Trophoblast cell (in vitro differentiated cells and primary cell): ENCODE measurements around the gene FAM229A.
A peak's percentile ranks its signal among the peaks of the same experiment; 100 is the strongest.

Source experiments
- DNase-seq, 2 donors: peaks; one replicate each; pipeline ENCODE4 v3.0.0-alpha.2; 2016
- H2AFZ ChIP-seq: 2 replicates; pipeline ENCODE4 v1.6.1; 2013; ENCODE audit warnings: low read length, moderate library complexity, mild to moderate bottlenecking; ENCODE audit not compliant: insufficient read depth, poor library complexity
- H2AK5ac ChIP-seq: 2 replicates; pipeline ENCODE4 v1.6.1; 2013; ENCODE audit warnings: mild to moderate bottlenecking, low read length
- H2BK120ac ChIP-seq: 2 replicates; pipeline ENCODE4 v1.6.1; 2013; ENCODE audit warnings: low read length, mild to moderate bottlenecking, moderate library complexity; ENCODE audit not compliant: insufficient read depth, poor library complexity
- H2BK12ac ChIP-seq: 2 replicates; pipeline ENCODE4 v1.6.1; 2013; ENCODE audit warnings: mild to moderate bottlenecking, low read length, moderate library complexity
- H2BK5ac ChIP-seq: 2 replicates; pipeline ENCODE4 v1.6.1; 2013; ENCODE audit warnings: low read length, low read depth, moderate library complexity, mild to moderate bottlenecking; ENCODE audit not compliant: poor library complexity
- H3K14ac ChIP-seq: 2 replicates; pipeline ENCODE4 v1.6.1; 2013; ENCODE audit warnings: mild to moderate bottlenecking, low read length
- H3K18ac ChIP-seq: 2 replicates; pipeline ENCODE4 v1.6.1; 2013; ENCODE audit warnings: mild to moderate bottlenecking, low read length
- H3K23ac ChIP-seq: 2 replicates; pipeline ENCODE4 v1.6.1; 2013; ENCODE audit warnings: low read length
- H3K27ac ChIP-seq: 2 replicates; pipeline ENCODE4 v1.5.1; 2013; ENCODE audit warnings: low read depth, mild to moderate bottlenecking, inconsistent platforms, low read length, moderate library complexity
- H3K27me3 ChIP-seq: 2 replicates; pipeline ENCODE4 v1.6.1; 2013; ENCODE audit warnings: inconsistent platforms, mild to moderate bottlenecking, low read length, moderate library complexity; ENCODE audit not compliant: insufficient read depth
- H3K36me3 ChIP-seq, 2 experiments: 1 replicate in 1 of 2; 2 replicates in 1 of 2; pipeline ENCODE4 v1.6.1; 2013; ENCODE audit warnings: low read length in 2 of 2, mild to moderate bottlenecking in 2 of 2, moderate library complexity in 1 of 2; ENCODE audit not compliant: insufficient read depth in 2 of 2, control insufficient read depth in 1 of 2
- H3K4ac ChIP-seq: 2 replicates; pipeline ENCODE4 v1.6.1; 2013; ENCODE audit warnings: low read depth, mild to moderate bottlenecking, low read length, moderate library complexity
- H3K4me1 ChIP-seq, 2 experiments: 1 replicate in 1 of 2; 2 replicates in 1 of 2; pipeline ENCODE4 v1.6.1; 2013; ENCODE audit warnings: low read length in 2 of 2, mild to moderate bottlenecking in 2 of 2, moderate library complexity in 1 of 2; ENCODE audit not compliant: insufficient read depth in 2 of 2, control insufficient read depth in 1 of 2
- H3K4me2 ChIP-seq: 2 replicates; pipeline ENCODE4 v1.6.1; 2013; ENCODE audit warnings: inconsistent platforms, mild to moderate bottlenecking, low read length, moderate library complexity
- H3K4me3 ChIP-seq: 2 replicates; pipeline ENCODE4 v1.5.1; 2013; ENCODE audit warnings: mild to moderate bottlenecking, low read depth, low read length, inconsistent platforms
- H3K79me1 ChIP-seq: one replicate; pipeline ENCODE4 v1.6.1; 2013; ENCODE audit warnings: low read length
- H3K79me2 ChIP-seq: 2 replicates; pipeline ENCODE4 v1.6.1; 2013; ENCODE audit warnings: low read length, mild to moderate bottlenecking; ENCODE audit not compliant: control insufficient read depth, insufficient read depth, poor library complexity
- H3K9ac ChIP-seq: 2 replicates; pipeline ENCODE4 v1.6.1; 2013; ENCODE audit warnings: mild to moderate bottlenecking, low read length
- H3K9me3 ChIP-seq: 2 replicates; pipeline ENCODE4 v1.6.1; 2013; ENCODE audit warnings: low read depth, mild to moderate bottlenecking, control low read depth, inconsistent platforms, low read length; ENCODE audit not compliant: insufficient read depth
- H4K12ac ChIP-seq: 2 replicates; pipeline ENCODE4 v1.6.1; 2013; ENCODE audit warnings: low read depth, mild to moderate bottlenecking, low read length, moderate library complexity
- H4K8ac ChIP-seq: 2 replicates; pipeline ENCODE4 v1.6.1; 2013; ENCODE audit warnings: low read depth, mild to moderate bottlenecking, low read length, moderate library complexity
- H4K91ac ChIP-seq: one replicate; pipeline ENCODE4 v1.6.1; 2013; ENCODE audit warnings: low read depth, mild to moderate bottlenecking, low read length, moderate library complexity
- WGBS: extraction: QIAGEN DNeasy Blood & Tissue Kit; methylation state at CpG from one replicate; pipeline ENCODE4 v1.1.7; 2013; ENCODE audit warnings: missing lambda C conversion rate; ENCODE audit not compliant: insufficient read length, insufficient coverage; ENCODE audit errors: extremely low coverage; 5-methylcytosine and 5-hydroxymethylcytosine counted together

Gene FAM229A

DNA sequence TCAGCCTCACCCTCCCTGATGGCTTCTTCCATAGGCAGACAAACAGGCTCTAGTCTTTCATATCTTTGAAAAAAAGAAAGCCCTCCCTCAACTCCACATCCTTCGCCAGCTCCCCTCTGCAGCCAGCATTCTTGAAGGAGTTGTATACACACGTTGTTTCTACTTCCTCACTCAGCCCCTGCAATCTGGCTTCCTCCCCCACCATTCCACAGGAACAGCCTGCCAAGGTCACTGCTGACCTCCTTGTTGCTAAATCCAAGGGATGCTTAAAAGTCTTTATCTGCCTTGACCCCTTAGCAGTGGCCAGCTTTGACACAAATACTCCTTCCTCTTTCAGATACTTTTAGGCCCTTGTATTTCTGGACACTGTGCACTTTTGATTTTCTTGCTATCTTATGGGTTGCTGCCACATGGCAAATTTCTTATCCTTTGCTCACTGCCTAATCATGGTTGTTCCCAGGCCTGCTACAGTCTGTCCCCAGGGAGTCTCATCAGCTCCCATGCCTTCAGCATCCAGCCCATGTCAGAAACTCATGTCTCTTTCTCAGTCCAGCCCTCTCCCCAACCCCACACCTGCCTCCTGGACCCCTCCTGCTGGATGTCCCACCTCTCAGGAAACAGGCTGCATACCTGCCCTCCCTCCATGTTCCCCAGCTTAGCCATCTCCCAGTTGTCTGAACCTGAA, 8.3 kb downstream of the FAM229A start:
- Histone ChIP-seq H3K36me3 (no peaks in the 10 kb centered on the region), H4K8ac (no peak overlapping the region), H3K9ac (no peak overlapping the region), H4K12ac (no peak overlapping the region), H2BK120ac (no peak overlapping the region), H3K23ac (no peak overlapping the region), H4K91ac (no peak overlapping the region), H2AFZ (no peak overlapping the region), H3K4ac (no peak overlapping the region), H3K27me3 (no peaks in the 10 kb centered on the region), H3K4me2 (no peak overlapping the region), H3K18ac (no peak overlapping the region), H2BK5ac (no peak overlapping the region), H3K27ac (no peak overlapping the region), H3K9me3 (peaks cover 2% of the 10 kb centered on the region), H3K4me1 (peaks cover 7 to 16% of the 10 kb centered on the region in 2 experiments), H3K79me1 (peaks cover 9% of the 10 kb centered on the region), H3K14ac (no peak overlapping the region), H3K79me2 (peaks cover 5% of the 10 kb centered on the region), H3K4me3 (no peak overlapping the region), H2BK12ac (no peak overlapping the region), H2AK5ac (no peak overlapping the region)
- no peak for DNase-seq
- WGBS, result no CpG with 5 or more reads among the region's 2 CpGs

DNA sequence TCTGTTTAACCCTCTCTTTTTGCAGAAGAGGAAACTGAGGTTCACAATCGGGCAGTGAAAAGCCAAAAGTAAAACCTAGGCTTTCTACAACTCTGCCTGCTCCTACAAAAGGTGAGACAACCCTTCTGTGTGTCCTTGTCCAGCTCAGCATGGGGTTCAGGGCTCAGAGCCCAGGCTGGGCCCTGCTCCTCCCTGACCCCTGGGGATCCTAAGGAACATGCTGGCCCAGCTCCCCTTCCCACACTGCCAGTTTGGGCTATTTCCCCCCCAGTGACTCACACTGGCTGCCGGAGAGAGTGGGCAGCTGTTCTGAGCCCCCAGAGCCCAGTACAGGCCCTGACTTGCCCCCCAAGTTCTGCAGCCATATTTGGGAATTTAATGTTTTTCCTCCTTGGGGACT, 8.9 kb downstream of the FAM229A start:
- H3K9me3 ChIP-seq, result peaks cover 2% of the 10 kb centered on the region
- H3K36me3 ChIP-seq, result no peaks in the 10 kb centered on the region
- H2BK12ac ChIP-seq, result no peak overlapping the region
- H3K9ac ChIP-seq, result no peak overlapping the region
- H3K79me2 ChIP-seq, result peaks cover 5% of the 10 kb centered on the region
- no peak overlapping the region for H2BK120ac ChIP-seq
- H3K79me1 ChIP-seq, result peaks cover 9% of the 10 kb centered on the region
- no peak overlapping the region for H3K4me3 ChIP-seq
- DNase-seq, result no peak
- no peak overlapping the region for H3K23ac ChIP-seq
- H3K27me3 ChIP-seq, result no peaks in the 10 kb centered on the region
- no peak overlapping the region for H4K12ac ChIP-seq
- H3K4ac ChIP-seq, result no peak overlapping the region
- H4K8ac ChIP-seq, result no peak overlapping the region
- no peak overlapping the region for H2AFZ ChIP-seq
- no peak overlapping the region for H3K18ac ChIP-seq
- no peak overlapping the region for H3K27ac ChIP-seq
- no peak overlapping the region for H3K4me2 ChIP-seq
- H3K4me1 ChIP-seq, result peaks cover 8 to 16% of the 10 kb centered on the region in 2 experiments
- no peak overlapping the region for H2BK5ac ChIP-seq
- no CpG with 5 or more reads among the region's 2 CpGs for WGBS
- H2AK5ac ChIP-seq, result no peak overlapping the region
- no peak overlapping the region for H4K91ac ChIP-seq
- H3K14ac ChIP-seq, result no peak overlapping the region

DNA sequence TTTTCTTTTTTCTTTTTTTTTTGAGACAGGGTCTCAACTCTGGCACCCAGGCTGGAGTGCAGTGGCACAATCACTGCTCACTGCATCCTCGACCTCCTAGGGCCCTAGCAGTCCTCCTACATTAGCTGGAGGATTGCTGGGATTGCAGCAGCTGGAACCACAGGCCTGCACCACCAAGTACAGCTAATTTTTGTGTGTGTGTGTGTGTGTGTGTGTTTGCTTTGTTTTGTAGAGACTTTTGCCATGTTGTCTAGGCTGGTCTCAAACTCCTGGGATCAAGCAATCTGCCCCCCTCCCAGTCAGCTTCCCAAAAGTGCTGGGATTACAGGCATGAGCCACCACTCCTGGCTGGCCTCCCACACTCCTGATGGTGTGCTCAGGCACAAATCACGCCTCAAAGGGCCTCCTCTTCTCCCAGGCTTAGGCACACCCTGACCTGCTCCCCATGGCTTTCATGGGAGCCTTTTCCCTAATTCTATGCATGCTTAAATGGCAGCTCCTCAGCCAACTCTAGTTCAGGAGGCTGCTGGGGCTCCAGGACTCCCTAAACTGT, 9.4 kb downstream of the FAM229A start:
- Histone ChIP-seq H3K9ac (no peak overlapping the region), H2AFZ (no peak overlapping the region), H3K79me1 (peaks cover 9% of the 10 kb centered on the region), H4K12ac (no peak overlapping the region), H3K27me3 (no peaks in the 10 kb centered on the region), H4K8ac (no peak overlapping the region), H2BK120ac (no peak overlapping the region), H3K4me1 (peaks cover 8 to 16% of the 10 kb centered on the region in 2 experiments), H3K27ac (no peak overlapping the region), H3K79me2 (peaks cover 5% of the 10 kb centered on the region), H3K23ac (no peak overlapping the region), H2AK5ac (no peak overlapping the region), H2BK12ac (no peak overlapping the region), H3K9me3 (peaks cover 2% of the 10 kb centered on the region), H2BK5ac (no peak overlapping the region), H3K4me3 (no peak overlapping the region), H3K4ac (no peak overlapping the region), H4K91ac (no peak overlapping the region), H3K14ac (no peak overlapping the region), H3K4me2 (no peak overlapping the region), H3K36me3 (no peaks in the 10 kb centered on the region), H3K18ac (no peak overlapping the region)
- WGBS, result no CpG with 5 or more reads among the region's 2 CpGs
- DNase-seq, result no peak

DNA sequence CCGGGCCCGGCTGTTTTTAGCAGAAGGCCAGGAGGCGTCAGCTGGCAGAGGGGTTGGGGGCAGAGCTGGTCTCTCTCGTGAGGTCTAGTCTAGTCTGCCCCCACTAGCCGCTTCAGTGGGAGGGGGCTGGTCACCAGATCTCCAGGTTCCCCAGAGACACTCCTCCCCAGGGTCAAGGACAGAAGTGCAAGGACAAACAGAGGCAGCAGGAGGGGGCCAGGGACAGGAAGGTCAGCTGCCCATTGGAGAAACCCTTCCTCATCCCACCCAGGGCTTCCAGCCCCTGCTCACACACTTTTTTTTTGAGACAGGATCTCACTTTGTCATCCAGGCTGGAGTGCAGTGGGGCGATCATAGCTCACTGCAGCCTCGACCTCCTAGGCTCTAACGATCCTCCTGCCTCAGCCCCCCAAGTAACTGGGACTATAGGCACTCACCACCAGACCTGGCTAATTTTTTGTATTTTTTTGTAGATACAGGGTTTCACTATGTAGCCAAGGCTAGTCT, 10.0 kb downstream of the FAM229A start:
- Histone ChIP-seq H4K91ac (peak overlapping the region; percentile 20), H3K4me3 (no peak overlapping the region), H3K4me2 (peak overlapping the region; percentile 87), H3K4me1 (peaks cover 9 to 16% of the 10 kb centered on the region in 2 experiments), H2BK12ac (no peak overlapping the region), H4K12ac (peak overlapping the region; percentile 6), H3K9me3 (peaks cover 2% of the 10 kb centered on the region), H3K4ac (peak overlapping the region; percentile 25), H4K8ac (peak overlapping the region; percentile 92), H2AK5ac (no peak overlapping the region), H3K23ac (no peak overlapping the region), H2BK120ac (no peak overlapping the region), H3K79me1 (peaks cover 9% of the 10 kb centered on the region), H3K9ac (peak overlapping the region; percentile 29), H3K14ac (peak overlapping the region; percentile 17), H3K36me3 (no peaks in the 10 kb centered on the region), H2BK5ac (no peak overlapping the region), H3K79me2 (peaks cover 5% of the 10 kb centered on the region), H2AFZ (no peak overlapping the region), H3K18ac (peak overlapping the region; percentile 21), H3K27ac (peak overlapping the region; percentile 71), H3K27me3 (no peaks in the 10 kb centered on the region)
- DNase-seq, result no peak
- WGBS, result no CpG with 5 or more reads among the region's 8 CpGs
